SK-N-SH (cell line): Measurements from ENCODE around the gene GRM2. TPM values are rescaled to one million over a fixed set of nuclear protein-coding genes. Genes with fewer than 3 reads are reported as not detected.
A peak's percentile ranks its signal among the peaks of the same experiment; 100 is the strongest.

Experiments used
- CTCF ChIA-PET: fragments of 300-600, 350-600 bp; formaldehyde crosslinking; extraction: SDS; loops from one replicate; lab custom pipeline; 2021; lab: Yijun Ruan, JAX
- POLR2A ChIA-PET: fragments of 350-600 bp; sonication (Branson Sonifier 250); formaldehyde crosslinking; extraction: SDS; loops from one replicate; lab custom pipeline; 2020; ENCODE audit warnings: antibody characterized with exemption, inconsistent platforms; lab: Yijun Ruan, JAX
- DNase-seq: peaks from one replicate; pipeline ENCODE4 v3.0.0; 2012
- H2AFZ ChIP-seq: fragments of 200-600 bp; sonication (generic); 2 replicates; pipeline ENCODE4 v1.8.1; 2016; ENCODE audit warnings: antibody characterized with exemption, mild to moderate bottlenecking, low read depth
- H3F3A ChIP-seq: fragments of 200-600 bp; sonication (generic); replicated peaks from 2 replicates; pipeline ENCODE3; 2016; ENCODE audit warnings: antibody characterized with exemption, mild to moderate bottlenecking; ENCODE audit not compliant: insufficient read depth
- H3K27ac ChIP-seq, 2 experiments: fragments of 200-500 bp in 1 of 2; fragments of 200-600 bp in 1 of 2; sonication (Bioruptor generic) in 1 of 2; sonication (generic), shearing (Covaris generic) in 1 of 2; 2 replicates each; pipeline versions ENCODE4 v1.5.1 to v1.6.1; 2014 to 2016; ENCODE audit warnings: low read depth in 2 of 2, inconsistent platforms in 1 of 2, low read length in 1 of 2, mild to moderate bottlenecking in 1 of 2, mixed read lengths in 1 of 2
- H3K27me3 ChIP-seq: fragments of 200-600 bp; sonication (generic), shearing (Covaris generic); 2 replicates; pipeline ENCODE4 v1.6.1; 2016; ENCODE audit warnings: mixed run types; ENCODE audit not compliant: insufficient read depth
- H3K36me3 ChIP-seq, 2 experiments: fragments of 200-500 bp in 1 of 2; fragments of 200-600 bp in 1 of 2; sonication (Bioruptor generic) in 1 of 2; sonication (generic) in 1 of 2; replicated peaks in 1 of 2; 2 replicates each; pipeline versions ENCODE3 to v1.5.1; 2014 to 2016; ENCODE audit warnings: low read length in 1 of 2, mild to moderate bottlenecking in 1 of 2; ENCODE audit not compliant: insufficient read depth in 2 of 2, control insufficient read depth in 1 of 2
- H3K4me1 ChIP-seq, 2 experiments: fragments of 200-500 bp in 1 of 2; fragments of 200-600 bp in 1 of 2; sonication (Bioruptor generic) in 1 of 2; sonication (generic), shearing (Covaris generic) in 1 of 2; 2 replicates each; pipeline versions ENCODE4 v1.5.1 to v1.6.1; 2014 to 2016; ENCODE audit warnings: low read depth in 1 of 2, low read length in 1 of 2, mixed run types in 1 of 2; ENCODE audit not compliant: insufficient read depth in 2 of 2, control insufficient read depth in 1 of 2
- H3K4me2 ChIP-seq: fragments of 200-600 bp; sonication (generic), shearing (Covaris generic); 2 replicates; pipeline ENCODE4 v1.6.1; 2017; ENCODE audit warnings: mixed run types
- H3K4me3 ChIP-seq, 2 experiments: fragments of 200-500 bp in 1 of 2; fragments of 200-600 bp in 1 of 2; sonication (Bioruptor generic) in 1 of 2; sonication (generic), shearing (Covaris generic) in 1 of 2; 2 replicates each; pipeline versions ENCODE4 v1.5.1 to v1.8.1; 2014 to 2016; ENCODE audit warnings: low read depth in 2 of 2, inconsistent platforms in 1 of 2, low read length in 1 of 2, mild to moderate bottlenecking in 1 of 2, mixed read lengths in 1 of 2, moderate library complexity in 1 of 2
- H3K79me2 ChIP-seq: fragments of 200-600 bp; sonication (generic); 2 replicates; pipeline ENCODE4 v1.8.1; 2017; ENCODE audit warnings: mild to moderate bottlenecking; ENCODE audit not compliant: insufficient read depth
- H3K9ac ChIP-seq: fragments of 200-600 bp; sonication (generic); 2 replicates; pipeline ENCODE4 v1.6.1; 2017; ENCODE audit warnings: mixed run types
- H3K9me2 ChIP-seq: fragments of 200-600 bp; sonication (generic); 2 replicates; pipeline ENCODE4 v1.6.1; 2017; ENCODE audit warnings: mixed run types
- H3K9me3 ChIP-seq: fragments of 200-600 bp; sonication (generic); 2 replicates; pipeline ENCODE4 v1.6.1; 2017; ENCODE audit warnings: mixed run types, mild to moderate bottlenecking, moderate library complexity
- H4K20me1 ChIP-seq: fragments of 200-600 bp; sonication (generic); 2 replicates; pipeline ENCODE4 v1.6.1; 2017; ENCODE audit warnings: mild to moderate bottlenecking, mixed run types; ENCODE audit not compliant: insufficient read depth
- ELF1 ChIP-seq: IDR thresholded peaks from 2 replicates; pipeline ENCODE4 v1.4.0; 2012
- EZH2phosphoT487 ChIP-seq: fragments of 200-600 bp; sonication (generic); IDR thresholded peaks from 2 replicates; pipeline ENCODE4 v1.6.1; 2017; ENCODE audit warnings: low read depth, mixed run types, mild to moderate bottlenecking, antibody characterized with exemption, moderate library complexity, borderline replicate concordance
- FOSL2 ChIP-seq: IDR thresholded peaks from 2 replicates; pipeline ENCODE4 v1.4.0; 2012; ENCODE audit warnings: low read depth, mild to moderate bottlenecking, moderate library complexity, borderline replicate concordance
- FOXM1 ChIP-seq: IDR thresholded peaks from 2 replicates; pipeline ENCODE4 v1.4.0; 2012; ENCODE audit warnings: low read depth, mild to moderate bottlenecking
- GABPA ChIP-seq: IDR thresholded peaks from 2 replicates; pipeline ENCODE4 v1.4.0; 2012; ENCODE audit warnings: low read depth, mild to moderate bottlenecking
- NFIC ChIP-seq: IDR thresholded peaks from 2 replicates; pipeline ENCODE4 v1.4.0; 2012; ENCODE audit warnings: borderline replicate concordance
- NRF1 ChIP-seq: IDR thresholded peaks from 2 replicates; pipeline ENCODE4 v1.6.1; 2012; ENCODE audit warnings: low read depth, mild to moderate bottlenecking, low read length
- POLR2AphosphoS5 ChIP-seq: IDR thresholded peaks from 2 replicates; pipeline ENCODE4 v1.6.1; 2012; ENCODE audit warnings: low read depth, low read length
- RCOR1 ChIP-seq: fragments of 150-350 bp; IDR thresholded peaks from 2 replicates; pipeline ENCODE4 v1.6.1; 2017; ENCODE audit warnings: antibody characterized with exemption, low read length
- RFX5 ChIP-seq: IDR thresholded peaks from 2 replicates; pipeline ENCODE4 v1.6.1; 2012; ENCODE audit warnings: mild to moderate bottlenecking, improper control_type of control experiment, low read length
- RXRA ChIP-seq: IDR thresholded peaks from 2 replicates; pipeline ENCODE4 v1.4.0; 2012; ENCODE audit warnings: low read depth, mild to moderate bottlenecking, borderline replicate concordance
- SMC3 ChIP-seq: IDR thresholded peaks from 2 replicates; pipeline ENCODE4 v1.6.1; 2012; ENCODE audit warnings: low read depth, low read length, improper control_type of control experiment
- TAF1 ChIP-seq: IDR thresholded peaks from 2 replicates; pipeline ENCODE4 v1.6.1; 2012; ENCODE audit warnings: low read depth, mild to moderate bottlenecking, low read length, moderate library complexity, borderline replicate concordance
- TCF12 ChIP-seq: IDR thresholded peaks from 2 replicates; pipeline ENCODE4 v1.4.0; 2012
- YY1 ChIP-seq: IDR thresholded peaks from 2 replicates; pipeline ENCODE4 v1.4.0; 2012; ENCODE audit warnings: low read depth, mild to moderate bottlenecking
- WGBS: methylation state at CpG from one replicate; pipeline ENCODE4 v1.1.6; 2017; ENCODE audit warnings: low lambda C conversion rate; 5-methylcytosine and 5-hydroxymethylcytosine counted together
- polyA plus RNA-seq, 3 experiments: library from polyadenylated mRNA; depleted of rRNA; stranded (reverse); fragments of >200 nt; gene quantifications; 2 replicates each; pipeline ENCODE4 v1.2.3, GENCODE V29; 2012
- TF ChIP-seq, protein P1 (sequence below): IDR thresholded peaks from 2 replicates; pipeline ENCODE4 v1.4.0; 2012; ENCODE audit warnings: low read depth
- TF ChIP-seq, protein P2 (sequence below): fragments of 150-350 bp; IDR thresholded peaks from 2 replicates; pipeline ENCODE4 v1.6.1; 2016; ENCODE audit warnings: mild to moderate bottlenecking, low read depth, low read length
- TF ChIP-seq, protein P3 (sequence below): IDR thresholded peaks from 2 replicates; pipeline ENCODE4 v1.6.1; 2012; ENCODE audit warnings: mild to moderate bottlenecking, low read depth, low read length, moderate library complexity
- TF ChIP-seq, protein P4 (sequence below): fragments of 150-350 bp; IDR thresholded peaks from 2 replicates; pipeline ENCODE4 v1.6.1; 2017; ENCODE audit warnings: antibody characterized with exemption, low read length, low read depth, borderline replicate concordance
- TF ChIP-seq, protein P5 (sequence below): IDR thresholded peaks from 2 replicates; pipeline ENCODE4 v1.4.0; 2012; ENCODE audit warnings: low read depth, borderline replicate concordance

Gene GRM2
- polyA plus RNA-seq, 1 of the 3 experiments (the other 2 are of a cell fraction), result 0.15 TPM

DNA sequence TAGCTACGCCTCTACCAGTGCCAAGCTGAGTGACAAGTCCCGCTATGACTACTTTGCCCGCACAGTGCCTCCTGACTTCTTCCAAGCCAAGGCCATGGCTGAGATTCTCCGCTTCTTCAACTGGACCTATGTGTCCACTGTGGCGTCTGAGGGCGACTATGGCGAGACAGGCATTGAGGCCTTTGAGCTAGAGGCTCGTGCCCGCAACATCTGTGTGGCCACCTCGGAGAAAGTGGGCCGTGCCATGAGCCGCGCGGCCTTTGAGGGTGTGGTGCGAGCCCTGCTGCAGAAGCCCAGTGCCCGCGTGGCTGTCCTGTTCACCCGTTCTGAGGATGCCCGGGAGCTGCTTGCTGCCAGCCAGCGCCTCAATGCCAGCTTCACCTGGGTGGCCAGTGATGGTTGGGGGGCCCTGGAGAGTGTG, 5.7 kb downstream of the GRM2 start:
- no peak overlapping the region for H3K9ac ChIP-seq
- H3K4me3 ChIP-seq, result no peak overlapping the region
- no peak overlapping the region for H3K27ac ChIP-seq
- H3K9me2 ChIP-seq, result no peaks in the 10 kb centered on the region
- 83% methylated on average over 13 of the region's 20 CpGs for WGBS
- peaks cover 0 to 1% of the 10 kb centered on the region in 2 experiments; a peak in 1 of 4 replicates for H3K4me1 ChIP-seq
- no peak overlapping the region for H2AFZ ChIP-seq
- no peaks in the 10 kb centered on the region for H3K9me3 ChIP-seq
- H3K27me3 ChIP-seq, result no peaks in the 10 kb centered on the region
- H3K4me2 ChIP-seq, result no peak overlapping the region
- H3F3A ChIP-seq, result no peaks in the 10 kb centered on the region
- H3K36me3 ChIP-seq, result no peaks in the 10 kb centered on the region
- peak; percentile 15 for DNase-seq
- TF ChIP-seq GABPA (no peak), POLR2AphosphoS5 (no peak), TAF1 (no peak), RFX5 (no peak), FOXM1 (no peak), TCF12 (no peak), NRF1 (no peak), EZH2phosphoT487 (no peak), YY1 (no peak), SMC3 (no peak), FOSL2 (no peak), ELF1 (no peak), RCOR1 (no peak), NFIC (no peak), RXRA (no peak)
- TF ChIP-seq, protein P1, sequence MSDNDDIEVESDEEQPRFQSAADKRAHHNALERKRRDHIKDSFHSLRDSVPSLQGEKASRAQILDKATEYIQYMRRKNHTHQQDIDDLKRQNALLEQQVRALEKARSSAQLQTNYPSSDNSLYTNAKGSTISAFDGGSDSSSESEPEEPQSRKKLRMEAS, result no peak
- TF ChIP-seq, protein P2, sequence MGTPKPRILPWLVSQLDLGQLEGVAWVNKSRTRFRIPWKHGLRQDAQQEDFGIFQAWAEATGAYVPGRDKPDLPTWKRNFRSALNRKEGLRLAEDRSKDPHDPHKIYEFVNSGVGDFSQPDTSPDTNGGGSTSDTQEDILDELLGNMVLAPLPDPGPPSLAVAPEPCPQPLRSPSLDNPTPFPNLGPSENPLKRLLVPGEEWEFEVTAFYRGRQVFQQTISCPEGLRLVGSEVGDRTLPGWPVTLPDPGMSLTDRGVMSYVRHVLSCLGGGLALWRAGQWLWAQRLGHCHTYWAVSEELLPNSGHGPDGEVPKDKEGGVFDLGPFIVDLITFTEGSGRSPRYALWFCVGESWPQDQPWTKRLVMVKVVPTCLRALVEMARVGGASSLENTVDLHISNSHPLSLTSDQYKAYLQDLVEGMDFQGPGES, result no peak
- TF ChIP-seq, protein P3, sequence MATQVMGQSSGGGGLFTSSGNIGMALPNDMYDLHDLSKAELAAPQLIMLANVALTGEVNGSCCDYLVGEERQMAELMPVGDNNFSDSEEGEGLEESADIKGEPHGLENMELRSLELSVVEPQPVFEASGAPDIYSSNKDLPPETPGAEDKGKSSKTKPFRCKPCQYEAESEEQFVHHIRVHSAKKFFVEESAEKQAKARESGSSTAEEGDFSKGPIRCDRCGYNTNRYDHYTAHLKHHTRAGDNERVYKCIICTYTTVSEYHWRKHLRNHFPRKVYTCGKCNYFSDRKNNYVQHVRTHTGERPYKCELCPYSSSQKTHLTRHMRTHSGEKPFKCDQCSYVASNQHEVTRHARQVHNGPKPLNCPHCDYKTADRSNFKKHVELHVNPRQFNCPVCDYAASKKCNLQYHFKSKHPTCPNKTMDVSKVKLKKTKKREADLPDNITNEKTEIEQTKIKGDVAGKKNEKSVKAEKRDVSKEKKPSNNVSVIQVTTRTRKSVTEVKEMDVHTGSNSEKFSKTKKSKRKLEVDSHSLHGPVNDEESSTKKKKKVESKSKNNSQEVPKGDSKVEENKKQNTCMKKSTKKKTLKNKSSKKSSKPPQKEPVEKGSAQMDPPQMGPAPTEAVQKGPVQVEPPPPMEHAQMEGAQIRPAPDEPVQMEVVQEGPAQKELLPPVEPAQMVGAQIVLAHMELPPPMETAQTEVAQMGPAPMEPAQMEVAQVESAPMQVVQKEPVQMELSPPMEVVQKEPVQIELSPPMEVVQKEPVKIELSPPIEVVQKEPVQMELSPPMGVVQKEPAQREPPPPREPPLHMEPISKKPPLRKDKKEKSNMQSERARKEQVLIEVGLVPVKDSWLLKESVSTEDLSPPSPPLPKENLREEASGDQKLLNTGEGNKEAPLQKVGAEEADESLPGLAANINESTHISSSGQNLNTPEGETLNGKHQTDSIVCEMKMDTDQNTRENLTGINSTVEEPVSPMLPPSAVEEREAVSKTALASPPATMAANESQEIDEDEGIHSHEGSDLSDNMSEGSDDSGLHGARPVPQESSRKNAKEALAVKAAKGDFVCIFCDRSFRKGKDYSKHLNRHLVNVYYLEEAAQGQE, result no peak
- TF ChIP-seq, protein P4, sequence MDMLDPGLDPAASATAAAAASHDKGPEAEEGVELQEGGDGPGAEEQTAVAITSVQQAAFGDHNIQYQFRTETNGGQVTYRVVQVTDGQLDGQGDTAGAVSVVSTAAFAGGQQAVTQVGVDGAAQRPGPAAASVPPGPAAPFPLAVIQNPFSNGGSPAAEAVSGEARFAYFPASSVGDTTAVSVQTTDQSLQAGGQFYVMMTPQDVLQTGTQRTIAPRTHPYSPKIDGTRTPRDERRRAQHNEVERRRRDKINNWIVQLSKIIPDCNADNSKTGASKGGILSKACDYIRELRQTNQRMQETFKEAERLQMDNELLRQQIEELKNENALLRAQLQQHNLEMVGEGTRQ, result no peak
- TF ChIP-seq, protein P5, sequence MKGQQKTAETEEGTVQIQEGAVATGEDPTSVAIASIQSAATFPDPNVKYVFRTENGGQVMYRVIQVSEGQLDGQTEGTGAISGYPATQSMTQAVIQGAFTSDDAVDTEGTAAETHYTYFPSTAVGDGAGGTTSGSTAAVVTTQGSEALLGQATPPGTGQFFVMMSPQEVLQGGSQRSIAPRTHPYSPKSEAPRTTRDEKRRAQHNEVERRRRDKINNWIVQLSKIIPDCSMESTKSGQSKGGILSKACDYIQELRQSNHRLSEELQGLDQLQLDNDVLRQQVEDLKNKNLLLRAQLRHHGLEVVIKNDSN, result no peak
- peaks cover 5% of the 10 kb centered on the region for H4K20me1 ChIP-seq
- H3K79me2 ChIP-seq, result no peaks in the 10 kb centered on the region
- POLR2A ChIA-PET, result no interaction called here
- CTCF ChIA-PET, result interaction anchor here (1.3 to 1.4 kb wide), 2 partner anchors 18 to 43 kb away, joined by 3 to 4 read pairs; no protein-coding TSS in a partner anchor
